NOMO-1 treated with DMSO at 0.1 percent for 48 hours (cell line): ENCODE data around the gene PPIB.
"Not testable (repeated sequence)": the region's sequence is repeated elsewhere in the genome, so short reads cannot be mapped to it uniquely, and the experiment has no call there.

Experiments
- DNase-seq: peaks from one replicate; lab custom pipeline; 2025; ENCODE audit not compliant: unreplicated experiment; lab: John Stamatoyannopoulos, UW

Gene PPIB

DNA sequence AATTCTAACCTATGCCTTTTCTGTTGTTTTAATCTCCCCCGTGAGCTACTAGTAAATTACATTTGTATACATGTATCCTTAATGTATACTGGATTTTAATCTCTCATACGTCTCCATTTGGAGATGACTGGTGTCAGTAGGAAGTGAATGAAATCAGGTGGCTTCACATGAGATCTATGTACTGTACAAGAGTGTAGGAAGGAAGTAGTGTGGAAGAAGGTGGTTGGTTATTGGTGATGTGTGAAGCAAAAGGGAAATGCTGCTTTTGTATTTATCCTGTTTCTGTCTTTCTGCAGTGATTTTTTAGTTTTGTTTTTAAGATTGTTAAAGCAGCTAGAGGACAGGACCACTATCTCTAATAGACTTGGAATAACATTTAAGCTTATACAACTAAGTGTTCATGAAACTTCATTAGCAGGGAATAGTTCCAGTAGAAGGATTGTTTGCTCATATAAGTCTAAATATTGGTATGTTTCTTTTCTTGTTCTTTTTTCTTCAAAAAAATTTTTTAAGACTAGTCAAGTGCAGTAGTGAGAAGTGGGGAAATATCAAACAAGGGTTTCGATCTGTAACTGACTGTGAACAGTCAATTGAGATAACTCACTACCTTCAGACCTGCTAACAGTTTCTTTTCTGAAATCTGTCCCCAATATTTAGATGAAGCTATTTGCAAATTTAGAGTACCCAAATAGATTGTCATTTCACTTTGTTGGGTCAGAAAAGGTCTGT, 51.7 kb downstream of the PPIB start:
- peak; percentile 6 for DNase-seq

GRCh38 chr15:64110108-64110701, 52.6 kb downstream of the PPIB start:
- not testable (repeated sequence) for DNase-seq

- DNase-seq, result no peak
These were observed 55.5 kb downstream of the PPIB start for GRCh38 chr15:64107337-64107736.
